HEK293 (cell line): ENCODE results near the gene SPAM1.
A peak's percentile ranks its signal among the peaks of the same experiment; 100 is the strongest.

Experiments
- CTCF ChIA-PET: fragments of 350-600 bp; formaldehyde crosslinking; extraction: SDS; loops from one replicate; lab custom pipeline; 2021; ENCODE audit warnings: antibody characterized with exemption; lab: Yijun Ruan, JAX
- POLR2A ChIA-PET: fragments of 300-600 bp; formaldehyde crosslinking; extraction: SDS; loops from one replicate; lab custom pipeline; 2020; ENCODE audit warnings: antibody characterized with exemption, inconsistent platforms; lab: Yijun Ruan, JAX
- H3K27ac ChIP-seq: fragments of 200-500 bp; sonication (Bioruptor generic); 2 replicates; pipeline ENCODE4 v1.5.1; 2014; ENCODE audit warnings: low read depth, low read length, control low read depth, inconsistent platforms; ENCODE audit errors: extremely low read depth
- H3K36me3 ChIP-seq, 2 experiments: fragments of 200-500 bp in 1 of 2; sonication (Bioruptor generic) in 1 of 2; 1 replicate in 1 of 2; 2 replicates in 1 of 2; pipeline ENCODE4 v1.5.1; 2014 to 2017; ENCODE audit warnings: inconsistent platforms in 2 of 2, low read length in 2 of 2; ENCODE audit not compliant: control insufficient read depth in 2 of 2, insufficient read depth in 1 of 2
- H3K4me1 ChIP-seq: fragments of 200-500 bp; sonication (Bioruptor generic); 2 replicates; pipeline ENCODE4 v1.5.1; 2014; ENCODE audit warnings: mild to moderate bottlenecking, low read length, inconsistent platforms; ENCODE audit not compliant: control insufficient read depth, insufficient read depth
- H3K4me3 ChIP-seq: 2 replicates; pipeline ENCODE4 v1.5.1; 2011; ENCODE audit warnings: low read depth, mild to moderate bottlenecking, control low read depth, low read length, moderate library complexity
- H3K9me3 ChIP-seq: fragments of 200-500 bp; sonication (Bioruptor generic); 2 replicates; pipeline ENCODE4 v1.5.1; 2014; ENCODE audit warnings: low read depth, low read length, inconsistent platforms; ENCODE audit not compliant: control insufficient read depth, insufficient read depth
- BCL11B ChIP-seq: fragments of 450-650 bp; formaldehyde crosslinking; IDR thresholded peaks from 2 replicates; pipeline ENCODE4 v1.5.1; 2016; ENCODE audit warnings: low read depth, missing biosample characterization, missing genetic modification characterization
- KLF7 ChIP-seq: fragments of 450-650 bp; formaldehyde crosslinking; IDR thresholded peaks from 2 replicates; pipeline ENCODE4 v1.5.1; 2016; ENCODE audit warnings: missing biosample characterization, missing genetic modification characterization, borderline replicate concordance
- MEIS1 ChIP-seq: sonication (generic); formaldehyde crosslinking; IDR thresholded peaks from 2 replicates; pipeline ENCODE4 v1.8.1; 2022; ENCODE audit warnings: missing genetic modification reagents, mild to moderate bottlenecking, borderline replicate concordance
- SETDB1 ChIP-seq: IDR thresholded peaks from one replicate; pipeline ENCODE4 v1.6.1; 2017; ENCODE audit warnings: mild to moderate bottlenecking, low read length, moderate library complexity, mixed read lengths; ENCODE audit not compliant: insufficient read length
- TRIM28 ChIP-seq: IDR thresholded peaks from 2 replicates; pipeline ENCODE4 v1.6.1; 2011; ENCODE audit warnings: low read length, control low read depth, borderline replicate concordance
- YY2 ChIP-seq: fragments of 450-650 bp; formaldehyde crosslinking; IDR thresholded peaks from 2 replicates; pipeline ENCODE4 v1.5.1; 2016; ENCODE audit warnings: missing biosample characterization, missing genetic modification characterization
- ZNF2 ChIP-seq: fragments of 450-650 bp; formaldehyde crosslinking; IDR thresholded peaks from 2 replicates; pipeline ENCODE4 v1.5.1; 2016; ENCODE audit warnings: missing biosample characterization, missing genetic modification characterization
- ZNF549 ChIP-seq: fragments of 450-650 bp; IDR thresholded peaks from 2 replicates; pipeline ENCODE4 v1.5.1; 2018; ENCODE audit warnings: missing biosample characterization, missing genetic modification characterization, mild to moderate bottlenecking, inconsistent platforms, moderate library complexity
- ZNF610 ChIP-seq: fragments of 450-650 bp; formaldehyde crosslinking; IDR thresholded peaks from 2 replicates; pipeline ENCODE4 v1.5.1; 2016; ENCODE audit warnings: missing biosample characterization, missing genetic modification characterization, borderline replicate concordance
- ZNF623 ChIP-seq: fragments of 450-650 bp; formaldehyde crosslinking; IDR thresholded peaks from 2 replicates; pipeline ENCODE4 v1.5.1; 2016; ENCODE audit warnings: missing biosample characterization, missing genetic modification characterization
- ZSCAN5A ChIP-seq: fragments of 450-650 bp; formaldehyde crosslinking; IDR thresholded peaks from 2 replicates; pipeline ENCODE4 v1.5.1; 2016; ENCODE audit warnings: missing biosample characterization, missing genetic modification characterization
- TF ChIP-seq, protein P1 (sequence below): fragments of 450-650 bp; formaldehyde crosslinking; IDR thresholded peaks from 2 replicates; pipeline ENCODE4 v1.5.1; 2017; ENCODE audit warnings: missing biosample characterization, mild to moderate bottlenecking, missing genetic modification characterization, moderate library complexity
- TF ChIP-seq, protein P2 (sequence below): fragments of 450-650 bp; IDR thresholded peaks from 2 replicates; pipeline ENCODE4 v1.5.1; 2018; ENCODE audit warnings: missing biosample characterization, missing genetic modification characterization

The SPAM1 gene

DNA sequence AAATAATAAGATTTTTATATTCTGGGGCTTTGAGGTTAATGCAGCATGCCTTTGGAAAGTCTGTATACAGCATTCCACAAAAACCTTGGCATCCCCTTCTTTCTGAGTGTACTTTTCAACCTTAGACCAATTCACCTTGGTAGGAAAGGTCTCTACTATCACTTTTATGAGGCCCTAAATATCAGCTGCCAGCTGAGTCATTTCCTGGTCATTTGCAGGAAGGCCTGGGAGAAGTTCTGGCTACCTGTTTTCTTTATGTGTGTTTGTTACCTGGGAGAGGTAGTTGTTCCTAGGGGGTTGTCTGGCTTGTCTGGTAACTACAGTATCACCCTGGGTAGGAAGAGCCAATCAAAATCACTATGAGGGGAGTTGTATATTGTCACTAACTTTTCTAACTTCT is 4.1 kb downstream of the SPAM1 start:
- ChIA-PET CTCF (interaction anchor here (0.6 to 1.3 kb wide), 3 partner anchors 13 to 138 kb away, joined by 3 to 4 read pairs (median 4); no protein-coding TSS in a partner anchor), POLR2A (no interaction called here)
- Histone ChIP-seq H3K9me3 (no peaks in the 10 kb centered on the region), H3K36me3 (no peaks in the 10 kb centered on the region), H3K4me1 (no peaks in the 10 kb centered on the region), H3K4me3 (no peak overlapping the region), H3K27ac (no peak overlapping the region)
- TF ChIP-seq ZNF2 (tag by site-specific recombination) = no peak
- TF ChIP-seq MEIS1 (CRISPR knock-in tag) = no peak
- TF ChIP-seq KLF7 = no peak
- no peak for TF ChIP-seq TRIM28
- TF ChIP-seq YY2 (tag by site-specific recombination) = no peak
- TF ChIP-seq, protein P1, sequence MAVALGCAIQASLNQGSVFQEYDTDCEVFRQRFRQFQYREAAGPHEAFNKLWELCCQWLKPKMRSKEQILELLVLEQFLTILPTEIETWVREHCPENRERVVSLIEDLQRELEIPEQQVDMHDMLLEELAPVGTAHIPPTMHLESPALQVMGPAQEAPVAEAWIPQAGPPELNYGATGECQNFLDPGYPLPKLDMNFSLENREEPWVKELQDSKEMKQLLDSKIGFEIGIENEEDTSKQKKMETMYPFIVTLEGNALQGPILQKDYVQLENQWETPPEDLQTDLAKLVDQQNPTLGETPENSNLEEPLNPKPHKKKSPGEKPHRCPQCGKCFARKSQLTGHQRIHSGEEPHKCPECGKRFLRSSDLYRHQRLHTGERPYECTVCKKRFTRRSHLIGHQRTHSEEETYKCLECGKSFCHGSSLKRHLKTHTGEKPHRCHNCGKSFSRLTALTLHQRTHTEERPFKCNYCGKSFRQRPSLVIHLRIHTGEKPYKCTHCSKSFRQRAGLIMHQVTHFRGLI (tag by site-specific recombination) = no peak
- TF ChIP-seq BCL11B (tag by site-specific recombination) = no peak
- TF ChIP-seq, protein P2, sequence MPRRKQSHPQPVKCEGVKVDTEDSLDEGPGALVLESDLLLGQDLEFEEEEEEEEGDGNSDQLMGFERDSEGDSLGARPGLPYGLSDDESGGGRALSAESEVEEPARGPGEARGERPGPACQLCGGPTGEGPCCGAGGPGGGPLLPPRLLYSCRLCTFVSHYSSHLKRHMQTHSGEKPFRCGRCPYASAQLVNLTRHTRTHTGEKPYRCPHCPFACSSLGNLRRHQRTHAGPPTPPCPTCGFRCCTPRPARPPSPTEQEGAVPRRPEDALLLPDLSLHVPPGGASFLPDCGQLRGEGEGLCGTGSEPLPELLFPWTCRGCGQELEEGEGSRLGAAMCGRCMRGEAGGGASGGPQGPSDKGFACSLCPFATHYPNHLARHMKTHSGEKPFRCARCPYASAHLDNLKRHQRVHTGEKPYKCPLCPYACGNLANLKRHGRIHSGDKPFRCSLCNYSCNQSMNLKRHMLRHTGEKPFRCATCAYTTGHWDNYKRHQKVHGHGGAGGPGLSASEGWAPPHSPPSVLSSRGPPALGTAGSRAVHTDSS = no peak

- H3K36me3 ChIP-seq = no peaks in the 10 kb centered on the region
- no peak for TF ChIP-seq KLF7
- POLR2A ChIA-PET = no interaction called here
- H3K4me1 ChIP-seq = no peaks in the 10 kb centered on the region
- CTCF ChIA-PET = interaction anchor here (0.7 to 0.9 kb wide), 2 partner anchors 132 to 871 kb away, joined by 3 to 4 read pairs; no protein-coding TSS in a partner anchor
- H3K4me3 ChIP-seq = no peak overlapping the region
- H3K27ac ChIP-seq = no peak overlapping the region
- H3K9me3 ChIP-seq = no peaks in the 10 kb centered on the region
Measured at GRCh38 chr7:123929655-123930054, 4.6 kb downstream of the SPAM1 start.

GRCh38 chr7:123935436-123936381 is 10.7 kb downstream of the SPAM1 start:
- TF ChIP-seq ZNF610 (tag by site-specific recombination) = no peak
- no peak for TF ChIP-seq ZNF623
- peak; percentile 92; the same call in 1 of the 2 replicates for TF ChIP-seq TRIM28
- TF ChIP-seq ZSCAN5A (tag by site-specific recombination) = no peak
- TF ChIP-seq ZNF549 (tag by site-specific recombination) = peak; percentile 64; the same call in 1 of the 2 replicates
- TF ChIP-seq SETDB1 = peak; percentile 87
- no peaks in the 10 kb centered on the region for H3K9me3 ChIP-seq
- CTCF ChIA-PET = no interaction called here
- H3K4me3 ChIP-seq = no peak overlapping the region
- no peaks in the 10 kb centered on the region for H3K36me3 ChIP-seq
- H3K4me1 ChIP-seq = no peaks in the 10 kb centered on the region
- POLR2A ChIA-PET = no interaction called here
- no peak overlapping the region for H3K27ac ChIP-seq
